Right atrium auricular region (tissue), 2 donors: ENCODE results near the gene UPB1. TPM values are rescaled to one million over a fixed set of nuclear protein-coding genes. Genes with fewer than 3 reads are reported as not detected.

Experiments used
- DNase-seq: peaks from one replicate; pipeline ENCODE4 v3.0.0-alpha.2; 2019; ENCODE audit warnings: low spot score
- H3K27ac ChIP-seq, 2 donors: fragments of 200-600 bp; sonication (generic); 1 replicate in 1 of 2; 2 replicates in 1 of 2; pipeline ENCODE4 v1.5.1; 2016 to 2019
- H3K27me3 ChIP-seq, 2 donors: fragments of 200-600 bp; sonication (generic); one replicate each; pipeline versions ENCODE4 v1.5.1 to v1.6.0; 2017 to 2019
- H3K36me3 ChIP-seq: fragments of 200-600 bp; sonication (generic); one replicate; pipeline ENCODE4 v1.5.1; 2016
- H3K4me1 ChIP-seq, 2 donors: fragments of 200-600 bp; sonication (generic); one replicate each; pipeline versions ENCODE4 v1.5.1 to v1.6.0; 2017 to 2019
- H3K4me3 ChIP-seq, 2 donors: fragments of 200-600 bp; sonication (generic); 1 replicate in 1 of 2; 2 replicates in 1 of 2; pipeline ENCODE4 v1.5.1; 2017 to 2019; ENCODE audit warnings: mild to moderate bottlenecking in 1 of 2, moderate library complexity in 1 of 2
- H3K9me3 ChIP-seq, 2 donors: fragments of 200-600 bp; sonication (generic); one replicate each; pipeline ENCODE4 v1.5.1; 2019
- total RNA-seq, 2 donors: library from RNA; depleted of rRNA; stranded (reverse); fragments of >200 nt; gene quantifications; one replicate each; pipeline ENCODE4 v1.1.0, GENCODE V29; 2016
- TF ChIP-seq, protein P1 (sequence below), 2 donors: fragments of 200-600 bp; sonication (generic); IDR thresholded peaks; one replicate each; pipeline ENCODE4 v1.5.1; 2019; ENCODE audit warnings: antibody characterized with exemption in 2 of 2

UPB1 gene
- total RNA-seq, 2 donors from 2014 or later = 1.7 to 2.4 TPM

DNA sequence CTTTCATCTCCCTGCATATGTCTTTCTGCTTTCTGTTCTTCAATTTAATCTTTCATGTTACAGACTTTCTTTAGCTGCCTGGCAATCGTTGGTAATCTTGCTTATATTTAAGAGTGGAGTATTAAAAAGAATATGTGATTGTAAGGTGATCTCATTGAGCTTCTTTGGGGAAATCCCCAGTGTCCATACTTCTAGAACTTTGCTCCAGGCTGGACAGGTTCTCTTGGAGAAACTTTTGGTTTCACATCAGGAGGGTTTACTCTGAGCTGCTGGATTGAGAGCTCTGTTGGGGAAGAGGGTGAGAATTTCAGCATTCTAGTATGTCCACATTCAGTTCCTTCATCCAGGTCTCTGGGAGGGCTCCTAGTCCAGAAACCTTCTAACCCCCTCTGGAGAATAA is 81.6 kb downstream of the UPB1 start:
- peaks cover 29% of the 10 kb centered on the region for H3K36me3 ChIP-seq

More for the DNA sequence above, 81.6 kb downstream of the UPB1 start:
- no peaks in the 10 kb centered on the region for H3K4me1 ChIP-seq
- H3K9me3 ChIP-seq = no peaks in the 10 kb centered on the region
- H3K27ac ChIP-seq = no peak overlapping the region
- TF ChIP-seq, protein P1, sequence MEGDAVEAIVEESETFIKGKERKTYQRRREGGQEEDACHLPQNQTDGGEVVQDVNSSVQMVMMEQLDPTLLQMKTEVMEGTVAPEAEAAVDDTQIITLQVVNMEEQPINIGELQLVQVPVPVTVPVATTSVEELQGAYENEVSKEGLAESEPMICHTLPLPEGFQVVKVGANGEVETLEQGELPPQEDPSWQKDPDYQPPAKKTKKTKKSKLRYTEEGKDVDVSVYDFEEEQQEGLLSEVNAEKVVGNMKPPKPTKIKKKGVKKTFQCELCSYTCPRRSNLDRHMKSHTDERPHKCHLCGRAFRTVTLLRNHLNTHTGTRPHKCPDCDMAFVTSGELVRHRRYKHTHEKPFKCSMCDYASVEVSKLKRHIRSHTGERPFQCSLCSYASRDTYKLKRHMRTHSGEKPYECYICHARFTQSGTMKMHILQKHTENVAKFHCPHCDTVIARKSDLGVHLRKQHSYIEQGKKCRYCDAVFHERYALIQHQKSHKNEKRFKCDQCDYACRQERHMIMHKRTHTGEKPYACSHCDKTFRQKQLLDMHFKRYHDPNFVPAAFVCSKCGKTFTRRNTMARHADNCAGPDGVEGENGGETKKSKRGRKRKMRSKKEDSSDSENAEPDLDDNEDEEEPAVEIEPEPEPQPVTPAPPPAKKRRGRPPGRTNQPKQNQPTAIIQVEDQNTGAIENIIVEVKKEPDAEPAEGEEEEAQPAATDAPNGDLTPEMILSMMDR (IDR thresholded peaks at IDR 0.05) = no peak
- H3K27me3 ChIP-seq = no peaks in the 10 kb centered on the region
- DNase-seq = no peak
- no peak overlapping the region for H3K4me3 ChIP-seq

Other genes with a start within 250 kb of the UPB1 start
- gene SPECC1L, start 224.5 kb upstream of the UPB1 start, total RNA-seq = 10 to 100 TPM; 33.6 to 39.1 TPM
- 1 to 10 TPM; 5.9 to 7.1 TPM for gene ADORA2A, start 67.7 kb upstream of the UPB1 start, total RNA-seq
- gene GUCD1, start 59.8 kb downstream of the UPB1 start, total RNA-seq = 100 to 1,000 TPM; 132 to 147 TPM
- gene SNRPD3, start 60.7 kb downstream of the UPB1 start, total RNA-seq = 100 to 1,000 TPM; 100 to 125 TPM
- 1 to 10 TPM; 3.0 to 7.5 TPM for gene LRRC75B, start 97.7 kb downstream of the UPB1 start, total RNA-seq
- gene GGT1, start 107.9 kb downstream of the UPB1 start, total RNA-seq = 1 to 10 TPM in 1 of 2 donors, under 1 TPM in 1; 0.98 to 1.7 TPM